NCI-H2227 (cell line): ENCODE results near the gene DNAJC7.
A peak's percentile ranks its signal among the peaks of the same experiment; 100 is the strongest.
"Not testable (repeated sequence)": the region's sequence is repeated elsewhere in the genome, so short reads cannot be mapped to it uniquely, and the experiment has no call there.

ENCODE experiments used
- DNase-seq: peaks from one replicate; lab custom pipeline; 2025; ENCODE audit not compliant: unreplicated experiment; lab: John Stamatoyannopoulos, UW

DNAJC7 gene

GRCh38 chr17:41962111-41962510, 55.1 kb downstream of the DNAJC7 start:
- DNase-seq = no peak

GRCh38 chr17:41959336-41960095, 57.7 kb downstream of the DNAJC7 start:
- DNase-seq = peak; percentile 27

GRCh38 chr17:41959030-41959335, 58.3 kb downstream of the DNAJC7 start:
- DNase-seq = no peak

- DNase-seq = no peak
Observed at GRCh38 chr17:41957869-41958439, 59.3 kb downstream of the DNAJC7 start.

- no peak for DNase-seq
Observed at GRCh38 chr17:41957031-41957868, 60.0 kb downstream of the DNAJC7 start.

GRCh38 chr17:41956522-41956921, 60.7 kb downstream of the DNAJC7 start:
- no peak for DNase-seq

GRCh38 chr17:41948762-41949460, 68.3 kb downstream of the DNAJC7 start:
- DNase-seq = no peak

- no peak for DNase-seq
Observed at GRCh38 chr17:41944943-41945342, 72.3 kb downstream of the DNAJC7 start.

GRCh38 chr17:41943492-41943891, 73.7 kb downstream of the DNAJC7 start:
- DNase-seq = no peak

GRCh38 chr17:41942626-41943373, 74.4 kb downstream of the DNAJC7 start:
- no peak for DNase-seq

GRCh38 chr17:41941168-41941567, 76.1 kb downstream of the DNAJC7 start:
- no peak for DNase-seq

- DNase-seq = no peak
Observed at GRCh38 chr17:41939693-41940090, 77.5 kb downstream of the DNAJC7 start.

- DNase-seq = no peak
Observed at GRCh38 chr17:41939044-41939692, 78.1 kb downstream of the DNAJC7 start.

- no peak for DNase-seq
Observed at GRCh38 chr17:41937970-41938954, 79.0 kb downstream of the DNAJC7 start.

- no peak for DNase-seq
Observed at GRCh38 chr17:41935641-41936040, 81.6 kb downstream of the DNAJC7 start.

- no peak for DNase-seq
Observed at GRCh38 chr17:41932816-41933389, 84.3 kb downstream of the DNAJC7 start.

- not testable (repeated sequence) for DNase-seq
Observed at GRCh38 chr17:41931715-41932114, 85.5 kb downstream of the DNAJC7 start.

- not testable (repeated sequence) for DNase-seq
Observed at GRCh38 chr17:41930833-41931156, 86.4 kb downstream of the DNAJC7 start.
